DND-41 (cell line): ENCODE measurements around the gene RING1.

ENCODE experiments used
- EZH2 ChIP-seq: IDR thresholded peaks from 3 replicates; pipeline ENCODE4 v1.6.1; 2012; ENCODE audit warnings: borderline replicate concordance, low read depth, mild to moderate bottlenecking, moderate library complexity, low read length, inconsistent platforms; ENCODE audit not compliant: severe bottlenecking
- TF ChIP-seq, protein P1 (sequence below): IDR thresholded peaks from 2 replicates; pipeline ENCODE4 v1.5.1; 2012; ENCODE audit warnings: borderline replicate concordance, low read length, moderate library complexity, mild to moderate bottlenecking; ENCODE audit not compliant: poor library complexity, severe bottlenecking; ENCODE audit errors: extremely low read depth

DNA sequence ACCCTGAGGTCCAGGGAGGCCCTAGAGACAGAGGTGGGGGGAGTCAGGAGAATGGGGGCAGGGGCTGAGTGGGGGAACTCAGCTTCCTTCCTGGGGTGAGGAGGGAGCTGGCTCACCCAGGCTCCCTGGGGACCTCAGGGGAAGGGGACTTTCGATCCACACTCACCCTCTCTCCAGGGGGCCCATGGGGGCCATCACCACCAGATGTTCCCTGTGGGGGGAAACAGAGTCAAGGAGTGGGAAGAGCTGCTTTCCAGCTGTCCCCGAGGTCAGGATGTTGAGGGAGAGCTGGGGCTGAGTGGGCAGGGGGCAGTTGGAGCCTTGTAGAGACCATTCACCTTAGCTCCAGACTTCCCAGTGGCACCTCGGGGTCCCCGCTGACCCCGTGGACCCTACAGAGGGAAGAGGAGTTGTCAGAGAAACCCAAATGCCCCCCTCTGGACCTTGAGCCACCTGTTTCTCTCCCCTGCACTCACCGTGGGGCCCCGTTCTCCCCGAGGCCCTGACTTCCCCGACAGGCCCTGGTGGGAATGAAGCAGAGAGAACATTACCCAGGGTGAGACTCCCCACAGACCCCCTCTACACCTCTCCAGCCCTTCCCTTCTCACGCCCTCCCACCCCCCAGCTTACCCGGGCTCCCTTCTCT, 34.6 kb upstream of the RING1 start:
- TF ChIP-seq, protein P1, sequence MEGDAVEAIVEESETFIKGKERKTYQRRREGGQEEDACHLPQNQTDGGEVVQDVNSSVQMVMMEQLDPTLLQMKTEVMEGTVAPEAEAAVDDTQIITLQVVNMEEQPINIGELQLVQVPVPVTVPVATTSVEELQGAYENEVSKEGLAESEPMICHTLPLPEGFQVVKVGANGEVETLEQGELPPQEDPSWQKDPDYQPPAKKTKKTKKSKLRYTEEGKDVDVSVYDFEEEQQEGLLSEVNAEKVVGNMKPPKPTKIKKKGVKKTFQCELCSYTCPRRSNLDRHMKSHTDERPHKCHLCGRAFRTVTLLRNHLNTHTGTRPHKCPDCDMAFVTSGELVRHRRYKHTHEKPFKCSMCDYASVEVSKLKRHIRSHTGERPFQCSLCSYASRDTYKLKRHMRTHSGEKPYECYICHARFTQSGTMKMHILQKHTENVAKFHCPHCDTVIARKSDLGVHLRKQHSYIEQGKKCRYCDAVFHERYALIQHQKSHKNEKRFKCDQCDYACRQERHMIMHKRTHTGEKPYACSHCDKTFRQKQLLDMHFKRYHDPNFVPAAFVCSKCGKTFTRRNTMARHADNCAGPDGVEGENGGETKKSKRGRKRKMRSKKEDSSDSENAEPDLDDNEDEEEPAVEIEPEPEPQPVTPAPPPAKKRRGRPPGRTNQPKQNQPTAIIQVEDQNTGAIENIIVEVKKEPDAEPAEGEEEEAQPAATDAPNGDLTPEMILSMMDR = no peak
- no peak for TF ChIP-seq EZH2
